HG03175 (cell line): Measurements from ENCODE around the gene TPD52L1.

Experiments used
- ATAC-seq: cut with Tn5 transposase; IDR thresholded peaks from one replicate; pipeline ENCODE4 v1.9.1; 2021; ENCODE audit warnings: mild to moderate bottlenecking, moderate library complexity; ENCODE audit not compliant: unreplicated experiment

The TPD52L1 gene

DNA sequence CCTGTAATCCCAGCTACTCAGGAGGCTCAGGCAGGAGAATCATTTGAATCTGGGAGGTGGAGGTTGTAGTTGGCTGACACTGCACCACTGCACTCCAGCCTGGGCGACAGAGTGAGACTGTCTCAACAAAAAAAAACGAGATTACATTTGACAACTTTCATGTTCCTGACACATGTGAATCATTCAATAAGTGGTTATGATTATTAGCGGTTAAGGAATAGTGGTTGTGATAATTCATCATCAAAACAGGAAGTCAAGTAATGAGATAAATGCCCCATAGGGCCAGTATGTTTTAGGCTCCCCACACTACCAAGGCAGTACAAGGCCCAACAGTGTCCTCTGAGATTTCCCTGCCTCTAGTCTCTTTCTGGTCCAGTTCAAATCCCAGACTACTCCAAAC, 145.7 kb downstream of the TPD52L1 start:
- no peak for ATAC-seq

DNA sequence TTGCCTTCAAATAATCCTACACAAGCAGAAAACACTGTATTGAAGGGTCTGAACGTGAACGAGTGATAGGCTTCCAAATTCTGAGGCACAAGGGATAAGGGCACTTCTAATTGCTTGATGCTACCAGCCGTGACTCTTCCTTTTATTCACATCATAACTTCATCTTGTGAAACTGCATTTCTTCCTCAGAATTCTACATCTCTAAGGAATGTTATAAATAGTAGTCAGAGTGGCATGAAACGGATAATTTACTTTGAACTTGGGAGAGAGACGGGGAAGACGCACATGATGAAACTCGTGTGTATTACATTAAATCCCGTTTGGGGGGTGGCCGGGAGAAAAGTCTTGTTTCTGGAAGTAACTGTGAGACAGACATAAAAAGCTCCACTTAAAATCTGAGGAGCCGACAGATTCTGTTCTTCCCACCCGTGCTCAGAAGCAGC, 147.4 kb downstream of the TPD52L1 start:
- no peak for ATAC-seq

DNA sequence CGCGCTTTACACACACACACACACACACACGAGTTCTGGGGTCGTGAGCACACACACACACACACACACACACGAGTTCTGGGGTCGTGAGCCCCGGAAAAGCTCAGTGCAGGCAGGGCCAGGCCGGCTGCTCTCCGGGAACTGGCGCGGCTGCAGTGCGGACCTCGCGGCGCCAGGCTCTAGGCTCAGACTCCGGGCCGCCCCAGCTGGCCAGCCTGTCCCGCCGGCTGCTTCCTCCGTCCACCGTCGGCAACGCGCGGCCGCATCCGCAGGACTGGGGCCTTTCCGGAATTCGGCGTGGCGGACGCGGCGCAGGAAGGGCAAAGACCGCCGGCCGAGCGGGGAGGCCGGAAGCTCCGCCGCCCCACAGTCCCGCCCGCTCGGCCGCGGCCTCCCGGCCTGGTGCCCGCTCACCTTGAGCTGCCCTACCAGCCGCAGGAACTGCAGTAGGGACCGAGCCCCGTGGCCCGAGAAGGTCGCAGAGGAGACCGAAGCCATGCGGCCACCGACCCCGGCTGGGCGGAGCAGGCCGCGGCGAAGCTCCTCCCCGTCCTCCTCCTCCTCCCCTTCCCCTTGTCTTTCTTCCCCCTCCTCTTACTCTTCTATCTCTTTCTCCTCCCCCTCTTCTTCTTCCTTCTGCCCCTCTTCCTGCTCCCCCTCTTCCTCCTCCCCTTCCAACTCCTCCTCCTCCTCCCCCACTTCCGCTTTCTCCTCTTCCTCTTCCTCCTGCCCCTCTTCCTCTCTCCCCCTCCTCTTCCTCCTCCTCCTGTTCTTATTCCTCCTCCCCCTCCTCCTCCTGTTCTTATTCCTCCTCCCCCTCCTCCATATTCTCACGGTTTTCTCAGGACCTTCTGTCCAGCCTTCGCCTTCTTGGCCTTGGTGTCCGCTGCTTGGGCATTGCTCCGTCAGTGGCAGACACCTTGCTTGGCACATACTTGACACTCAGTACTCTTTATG, 148.1 kb downstream of the TPD52L1 start, which contains the start of gene HDDC2:
Gene HDDC2, minus strand, starts transcription at position 533 of the 957 bp plus-strand sequence. Its CDS starts 35 bp downstream, at position 498.
- ATAC-seq: peak; percentile 88

DNA sequence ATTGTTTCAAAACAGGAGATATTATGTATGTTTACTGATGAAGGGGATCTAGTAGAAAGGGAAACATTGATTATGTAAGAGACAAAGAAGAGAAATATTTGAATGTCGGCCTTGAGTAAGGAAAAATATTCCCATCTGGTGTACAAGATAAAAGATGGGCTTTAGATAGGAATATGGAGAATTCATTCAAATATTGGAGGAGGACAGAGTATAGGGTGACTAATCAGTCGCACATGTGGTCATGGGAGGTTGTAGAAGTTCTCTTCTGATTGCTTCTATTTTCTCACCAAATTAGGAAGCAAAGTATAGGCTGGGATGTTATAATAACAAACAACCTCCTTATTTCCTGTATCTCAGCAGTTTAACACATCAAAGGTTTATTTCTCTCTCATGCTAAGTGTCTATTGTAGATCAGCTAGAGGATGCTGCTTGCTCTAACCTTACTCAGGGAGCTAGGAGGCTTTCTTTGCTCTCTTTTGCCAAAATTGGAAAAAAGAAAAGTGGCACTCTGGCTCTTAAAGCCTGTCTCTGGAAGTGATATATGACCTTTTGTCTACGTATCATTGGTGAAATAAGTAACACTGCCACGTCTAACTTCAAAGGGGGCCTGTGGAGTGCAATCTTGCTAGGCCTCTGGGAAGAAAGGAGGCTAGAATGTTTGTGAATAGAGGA, 149.4 kb downstream of the TPD52L1 start:
- no peak for ATAC-seq

- ATAC-seq: no peak
These were observed 149.9 kb downstream of the TPD52L1 start for GRCh38 chr6:125303512-125303854.

DNA sequence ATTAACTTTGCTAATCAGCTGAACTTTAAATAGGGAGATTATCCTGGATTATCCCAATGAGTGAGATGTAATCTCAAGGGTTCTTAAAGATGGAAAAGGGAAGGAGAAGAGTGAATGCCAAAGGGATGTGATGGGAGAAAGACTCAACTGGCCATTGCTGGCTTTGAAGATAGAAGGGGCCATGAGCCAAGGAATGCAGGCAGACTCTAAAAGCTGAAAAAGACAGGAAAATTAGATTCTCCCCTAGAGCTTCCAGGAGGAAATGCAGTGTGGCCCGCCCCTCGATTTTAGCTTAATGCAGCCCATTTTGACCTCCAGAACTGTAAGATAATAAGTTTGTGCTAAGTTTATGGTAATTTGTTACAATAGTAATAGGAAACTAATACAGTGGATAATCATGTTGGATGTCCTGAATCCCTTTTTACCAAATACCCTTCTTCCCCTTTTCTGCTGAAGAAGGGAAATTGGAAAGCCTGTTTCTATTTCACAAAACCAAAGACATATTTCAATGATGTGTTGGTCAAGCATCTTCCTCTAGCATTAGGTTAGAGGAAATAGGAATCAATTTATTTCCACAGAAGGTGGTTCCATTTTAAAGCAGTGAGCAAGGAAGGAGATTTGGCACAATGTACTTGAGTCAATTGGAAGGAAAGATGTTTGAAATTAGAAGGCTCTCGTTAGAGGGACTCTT, 151.5 kb downstream of the TPD52L1 start:
- ATAC-seq: no peak

GRCh38 chr6:125306756-125307149, 153.2 kb downstream of the TPD52L1 start:
- ATAC-seq: no peak

DNA sequence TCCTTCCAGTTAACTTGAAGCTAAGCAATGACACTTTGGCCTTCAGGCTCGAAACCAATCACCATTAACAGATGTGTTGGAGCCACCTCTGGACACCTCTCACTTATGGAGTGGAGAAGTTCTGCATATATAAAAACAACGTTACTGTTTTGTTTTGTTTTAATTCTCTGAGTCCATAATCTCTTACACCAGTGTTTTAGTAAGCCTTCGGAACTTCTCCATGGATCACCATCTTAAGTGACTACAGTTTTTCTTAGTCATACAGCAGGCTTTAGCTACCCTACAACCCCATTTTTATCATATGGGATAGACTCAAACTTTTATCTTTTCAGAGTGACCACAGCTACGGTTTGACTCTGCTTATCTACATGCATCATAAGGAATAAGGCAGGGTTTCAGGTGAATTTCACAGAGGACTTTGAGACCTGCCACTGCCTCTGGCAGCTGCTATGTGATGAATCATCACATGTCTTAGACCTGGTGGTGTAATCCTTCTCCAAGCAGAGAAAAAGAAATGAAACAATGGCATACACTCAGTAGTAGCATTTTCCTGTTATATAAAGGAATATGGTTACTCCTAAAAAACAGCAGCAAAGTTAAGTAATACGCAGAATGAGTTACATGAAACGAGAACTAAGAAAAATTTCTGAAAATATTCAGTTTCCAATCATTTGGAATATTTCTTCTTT, 153.7 kb downstream of the TPD52L1 start:
- no peak for ATAC-seq

DNA sequence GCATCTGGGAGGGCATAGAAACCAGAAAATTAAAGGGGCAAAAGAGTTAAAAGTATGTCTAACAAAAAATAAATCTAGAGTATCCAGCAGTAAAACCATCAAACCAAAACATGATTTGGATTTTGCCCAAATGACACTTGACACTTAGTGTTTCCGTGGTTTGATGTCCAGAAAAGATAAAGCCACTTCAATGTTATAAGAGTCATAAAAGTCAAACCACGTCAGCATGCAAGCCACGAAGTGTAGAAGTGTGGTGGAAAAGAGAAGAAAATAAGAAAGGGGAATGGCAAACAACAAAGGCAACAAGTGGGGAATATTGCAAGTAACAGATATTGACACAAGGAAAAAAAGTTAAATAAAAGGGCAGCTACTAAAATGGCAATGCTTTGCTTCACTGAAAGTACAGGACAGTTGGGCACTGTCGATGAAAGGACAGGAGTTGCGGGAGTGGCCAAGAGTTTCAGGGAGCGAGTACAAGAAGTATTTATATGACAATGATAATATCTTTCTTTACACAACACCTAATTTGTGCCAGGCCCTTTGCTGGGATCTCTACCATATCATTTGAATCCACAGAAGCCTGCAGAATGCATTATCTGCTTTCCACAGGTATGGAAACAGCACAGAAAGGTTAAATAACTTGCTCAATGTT, 154.5 kb downstream of the TPD52L1 start:
- no peak for ATAC-seq

GRCh38 chr6:125310994-125311649, 157.5 kb downstream of the TPD52L1 start:
- ATAC-seq: peak; percentile 79

GRCh38 chr6:125312478-125312877, 158.9 kb downstream of the TPD52L1 start:
- ATAC-seq: no peak

- no peak for ATAC-seq
These were observed 159.4 kb downstream of the TPD52L1 start for GRCh38 chr6:125312950-125313349.
